Measurements from ENCODE around the gene MTMR12. TPM values are rescaled to one million over a fixed set of nuclear protein-coding genes. Genes with fewer than 3 reads are reported as not detected.

Gene MTMR12
- total RNA-seq, 2 experiments from 2014 or later, result 33.6 to 71.9 TPM

DNA sequence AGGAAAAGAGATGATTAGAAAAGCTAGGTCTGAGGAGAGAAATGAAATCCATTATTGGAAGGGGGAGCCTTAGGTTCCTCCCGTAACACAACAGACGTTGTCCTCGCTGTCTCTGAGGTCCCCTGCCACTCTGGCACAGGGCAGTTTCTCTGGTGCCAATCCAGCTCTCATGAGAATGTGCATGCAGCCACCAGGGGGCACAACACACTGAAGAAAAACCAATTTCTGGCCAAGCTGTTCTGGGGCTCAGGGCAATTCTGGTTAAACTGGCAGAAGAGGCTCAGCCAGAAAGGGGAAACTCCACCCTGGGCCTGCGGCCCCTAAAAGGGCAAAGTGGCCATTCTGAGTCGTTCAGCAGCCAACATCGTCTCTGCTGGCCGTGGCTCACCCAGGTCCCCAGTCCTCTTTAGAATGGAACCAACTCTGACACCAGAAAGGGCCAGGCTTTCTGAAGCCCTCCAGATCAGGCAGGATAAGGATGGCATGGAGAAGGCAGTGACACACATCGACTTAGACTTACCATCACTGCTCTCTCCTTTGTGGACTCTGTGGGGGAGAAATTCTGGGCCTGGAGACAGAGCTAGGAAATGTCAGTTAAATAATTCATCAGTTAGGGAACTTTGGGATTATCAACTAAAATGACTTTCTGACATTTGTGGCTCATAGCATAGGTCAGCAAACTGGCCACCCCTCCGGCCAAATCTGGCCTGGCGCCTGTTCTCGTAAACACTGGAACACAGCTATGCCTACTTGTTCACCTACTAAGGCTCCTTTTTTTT lies 80.1 kb downstream of the MTMR12 start:
- intact Hi-C loops (cut with micrococcal nuclease; ENCODE audit: unreplicated experiment), result loop anchor here (1.0 to 5.0 kb wide), 4 partner anchors 80 to 380 kb away; partner anchors contain the start of genes MTMR12 and SUB1
- no peaks in the 10 kb centered on the region for H3K9me2 ChIP-seq (ENCODE audit: insufficient read depth, low read length)
- BruUV-seq (replicated peaks), result no TSS peak

DNA sequence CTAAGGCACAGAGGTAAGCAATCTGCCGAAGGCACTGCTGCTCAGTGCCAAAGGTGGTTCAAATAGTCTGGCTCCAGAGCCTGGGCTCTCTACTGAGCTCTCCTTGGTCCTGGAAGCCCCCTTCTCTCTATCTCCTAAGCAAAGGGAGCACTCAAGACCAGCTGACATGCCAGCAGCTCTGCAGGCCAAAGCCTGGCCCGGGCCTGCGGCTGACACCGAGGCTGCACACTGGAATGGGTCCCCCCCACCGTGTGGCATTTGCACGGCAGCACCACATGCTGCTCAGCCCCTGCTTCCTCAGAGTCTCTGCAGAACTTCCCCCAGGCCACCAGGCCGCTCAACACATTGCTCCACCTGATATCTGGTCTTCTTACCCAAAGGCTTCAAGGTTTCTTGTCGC lies 80.8 kb downstream of the MTMR12 start:
- no peak for TF ChIP-seq EZH2phosphoT487 (IDR thresholded peaks at IDR 0.05; ENCODE audit: borderline replicate concordance, low read depth, low read length)
- TF ChIP-seq, protein P1, sequence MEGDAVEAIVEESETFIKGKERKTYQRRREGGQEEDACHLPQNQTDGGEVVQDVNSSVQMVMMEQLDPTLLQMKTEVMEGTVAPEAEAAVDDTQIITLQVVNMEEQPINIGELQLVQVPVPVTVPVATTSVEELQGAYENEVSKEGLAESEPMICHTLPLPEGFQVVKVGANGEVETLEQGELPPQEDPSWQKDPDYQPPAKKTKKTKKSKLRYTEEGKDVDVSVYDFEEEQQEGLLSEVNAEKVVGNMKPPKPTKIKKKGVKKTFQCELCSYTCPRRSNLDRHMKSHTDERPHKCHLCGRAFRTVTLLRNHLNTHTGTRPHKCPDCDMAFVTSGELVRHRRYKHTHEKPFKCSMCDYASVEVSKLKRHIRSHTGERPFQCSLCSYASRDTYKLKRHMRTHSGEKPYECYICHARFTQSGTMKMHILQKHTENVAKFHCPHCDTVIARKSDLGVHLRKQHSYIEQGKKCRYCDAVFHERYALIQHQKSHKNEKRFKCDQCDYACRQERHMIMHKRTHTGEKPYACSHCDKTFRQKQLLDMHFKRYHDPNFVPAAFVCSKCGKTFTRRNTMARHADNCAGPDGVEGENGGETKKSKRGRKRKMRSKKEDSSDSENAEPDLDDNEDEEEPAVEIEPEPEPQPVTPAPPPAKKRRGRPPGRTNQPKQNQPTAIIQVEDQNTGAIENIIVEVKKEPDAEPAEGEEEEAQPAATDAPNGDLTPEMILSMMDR (conservative IDR thresholded peaks at IDR 0.05; ENCODE audit: low read length), result no peak
- Histone ChIP-seq H3K9me3 (ENCODE audit: low read length) (no peaks in the 10 kb centered on the region), H3K79me2 (ENCODE audit: insufficient read depth, low read depth, low read length) (no peaks in the 10 kb centered on the region), H3K36me3 (ENCODE audit: insufficient read depth, low read length) (peaks cover 93% of the 10 kb centered on the region), H3K9me2 (ENCODE audit: insufficient read depth, low read length) (no peaks in the 10 kb centered on the region), H2AFZ (ENCODE audit: low read length) (no peak overlapping the region), H3K4me2 (ENCODE audit: low read length) (no peak overlapping the region), H3K4me1 (ENCODE audit: insufficient read depth, low read length, poor library complexity, severe bottlenecking) (no peaks in the 10 kb centered on the region), H3K4me3 (ENCODE audit: low read depth, low read length, poor library complexity, severe bottlenecking) (no peak overlapping the region), H4K20me1 (ENCODE audit: insufficient read depth, low read length) (no peaks in the 10 kb centered on the region), H3K27ac (ENCODE audit: low read depth, low read length, poor library complexity, severe bottlenecking) (no peak overlapping the region)
- intact Hi-C loops (cut with micrococcal nuclease; ENCODE audit: unreplicated experiment), result loop anchor here (1.0 to 5.0 kb wide), 4 partner anchors 80 to 381 kb away; partner anchors contain the start of genes MTMR12 and SUB1
- no peak for DNase-seq (ENCODE audit: low spot score)
- no TSS peak for BruUV-seq (replicated peaks)
- ChIA-PET CTCF (ENCODE audit: unreplicated experiment) (interaction anchor here (1.0 to 2.7 kb wide), 5 partner anchors 9 to 97 kb away, joined by 3 to 28 read pairs (median 3); no protein-coding TSS in a partner anchor), POLR2A (interaction anchor here (0.6 to 0.9 kb wide), 2 partner anchors 98 to 145 kb away, joined by 3 to 4 read pairs; no protein-coding TSS in a partner anchor)

More for the DNA sequence above, 80.1 kb downstream of the MTMR12 start:
- POLR2A ChIA-PET, result interaction anchor here (0.6 to 0.9 kb wide), 6 partner anchors 9 to 386 kb away, joined by 3 to 5 read pairs (median 3); no protein-coding TSS in a partner anchor
- no peak overlapping the region for H3K4me2 ChIP-seq (ENCODE audit: low read length)
- no peak overlapping the region for H3K27ac ChIP-seq (ENCODE audit: low read depth, low read length, poor library complexity, severe bottlenecking)
- H2AFZ ChIP-seq (ENCODE audit: low read length), result no peak overlapping the region
- H3K4me1 ChIP-seq (ENCODE audit: insufficient read depth, low read length, poor library complexity, severe bottlenecking), result no peaks in the 10 kb centered on the region
- DNase-seq (ENCODE audit: low spot score), result peak; percentile 78
- CTCF ChIA-PET (ENCODE audit: unreplicated experiment), result interaction anchor here (0.7 to 2.7 kb wide), 7 partner anchors 9 to 96 kb away, joined by 3 to 28 read pairs (median 3); no protein-coding TSS in a partner anchor
- no peak overlapping the region for H3K4me3 ChIP-seq (ENCODE audit: low read depth, low read length, poor library complexity, severe bottlenecking)
- TF ChIP-seq, protein P1 (conservative IDR thresholded peaks at IDR 0.05; ENCODE audit: low read length), result peak; percentile 91
- no peak for TF ChIP-seq EZH2phosphoT487 (IDR thresholded peaks at IDR 0.05; ENCODE audit: borderline replicate concordance, low read depth, low read length)
- no peaks in the 10 kb centered on the region for H3K79me2 ChIP-seq (ENCODE audit: insufficient read depth, low read depth, low read length)
- H4K20me1 ChIP-seq (ENCODE audit: insufficient read depth, low read length), result no peaks in the 10 kb centered on the region
- peaks cover 91% of the 10 kb centered on the region for H3K36me3 ChIP-seq (ENCODE audit: insufficient read depth, low read length)
- H3K9me3 ChIP-seq (ENCODE audit: low read length), result no peaks in the 10 kb centered on the region
